ENCODE results near the gene SLC22A4. TPM values are rescaled to one million over a fixed set of nuclear protein-coding genes. Genes with fewer than 3 reads are reported as not detected.

Gene SLC22A4
- total RNA-seq, 1 donor from 2014 or later = 0.48 TPM

DNA sequence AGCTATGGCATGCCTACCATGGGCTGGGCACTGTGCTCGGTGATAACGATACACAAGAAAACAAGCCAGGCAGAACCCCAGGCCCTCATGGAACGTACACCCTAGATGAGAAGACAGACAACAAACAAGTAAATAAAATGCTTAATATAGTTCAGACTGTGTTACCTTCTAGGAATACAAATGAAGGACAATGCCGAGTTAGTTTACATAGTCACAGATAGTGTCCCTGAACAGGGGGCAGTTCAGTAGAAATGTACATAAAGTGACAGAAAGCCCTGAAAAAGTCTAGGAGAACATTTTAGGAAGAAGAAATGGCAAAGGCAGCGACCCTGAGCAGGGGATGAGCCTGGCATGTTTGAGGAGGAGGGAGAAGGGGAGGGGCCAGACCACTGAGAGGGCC, 97.1 kb downstream of the SLC22A4 start:
- TF ChIP-seq, protein P1, sequence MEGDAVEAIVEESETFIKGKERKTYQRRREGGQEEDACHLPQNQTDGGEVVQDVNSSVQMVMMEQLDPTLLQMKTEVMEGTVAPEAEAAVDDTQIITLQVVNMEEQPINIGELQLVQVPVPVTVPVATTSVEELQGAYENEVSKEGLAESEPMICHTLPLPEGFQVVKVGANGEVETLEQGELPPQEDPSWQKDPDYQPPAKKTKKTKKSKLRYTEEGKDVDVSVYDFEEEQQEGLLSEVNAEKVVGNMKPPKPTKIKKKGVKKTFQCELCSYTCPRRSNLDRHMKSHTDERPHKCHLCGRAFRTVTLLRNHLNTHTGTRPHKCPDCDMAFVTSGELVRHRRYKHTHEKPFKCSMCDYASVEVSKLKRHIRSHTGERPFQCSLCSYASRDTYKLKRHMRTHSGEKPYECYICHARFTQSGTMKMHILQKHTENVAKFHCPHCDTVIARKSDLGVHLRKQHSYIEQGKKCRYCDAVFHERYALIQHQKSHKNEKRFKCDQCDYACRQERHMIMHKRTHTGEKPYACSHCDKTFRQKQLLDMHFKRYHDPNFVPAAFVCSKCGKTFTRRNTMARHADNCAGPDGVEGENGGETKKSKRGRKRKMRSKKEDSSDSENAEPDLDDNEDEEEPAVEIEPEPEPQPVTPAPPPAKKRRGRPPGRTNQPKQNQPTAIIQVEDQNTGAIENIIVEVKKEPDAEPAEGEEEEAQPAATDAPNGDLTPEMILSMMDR (IDR thresholded peaks at IDR 0.05; ENCODE audit: unreplicated experiment) = no peak
- H3K36me3 Mint-ChIP-seq (ENCODE audit: insufficient read depth) = peaks cover 3% of the 10 kb centered on the region
- H3K9me3 Mint-ChIP-seq (ENCODE audit: low read depth) = no peaks in the 10 kb centered on the region
- peak overlapping the region; percentile 90 for H3K27ac Mint-ChIP-seq
- H3K4me1 Mint-ChIP-seq (ENCODE audit: low read depth) = peaks cover 40% of the 10 kb centered on the region
- H3K27me3 Mint-ChIP-seq = no peaks in the 10 kb centered on the region
- H3K4me3 Mint-ChIP-seq (ENCODE audit: low read depth) = no peak overlapping the region
- DNase-seq (ENCODE audit: low spot score, unreplicated experiment) = no peak

DNA sequence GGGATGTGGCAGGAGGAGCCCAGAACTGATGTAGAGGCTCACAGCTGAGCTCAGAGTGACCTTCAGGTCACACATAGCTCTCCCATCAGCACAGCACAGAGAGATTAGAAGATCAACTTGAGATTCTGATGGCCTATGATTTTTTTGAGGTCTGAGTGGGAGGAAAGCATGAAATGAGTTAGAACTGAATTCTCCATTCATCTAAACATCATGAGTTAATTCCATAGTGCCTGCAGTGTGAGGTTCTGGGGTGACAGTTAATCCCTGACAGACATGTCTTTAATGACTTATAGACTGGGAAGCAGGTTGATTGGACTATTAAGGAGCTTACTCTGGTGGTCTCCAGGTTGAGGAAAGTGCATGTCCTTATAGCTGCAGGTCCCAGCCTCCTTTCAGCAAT, 97.7 kb downstream of the SLC22A4 start:
- Mint-ChIP-seq H3K9me3 (ENCODE audit: low read depth) (no peaks in the 10 kb centered on the region), H3K36me3 (ENCODE audit: insufficient read depth) (peaks cover 3% of the 10 kb centered on the region), H3K27ac (peak overlapping the region; percentile 56), H3K4me3 (ENCODE audit: low read depth) (no peak overlapping the region), H3K27me3 (no peaks in the 10 kb centered on the region), H3K4me1 (ENCODE audit: low read depth) (peaks cover 36% of the 10 kb centered on the region)
- TF ChIP-seq, protein P1 (IDR thresholded peaks at IDR 0.05; ENCODE audit: unreplicated experiment) = no peak
- DNase-seq (ENCODE audit: low spot score, unreplicated experiment) = no peak

DNA sequence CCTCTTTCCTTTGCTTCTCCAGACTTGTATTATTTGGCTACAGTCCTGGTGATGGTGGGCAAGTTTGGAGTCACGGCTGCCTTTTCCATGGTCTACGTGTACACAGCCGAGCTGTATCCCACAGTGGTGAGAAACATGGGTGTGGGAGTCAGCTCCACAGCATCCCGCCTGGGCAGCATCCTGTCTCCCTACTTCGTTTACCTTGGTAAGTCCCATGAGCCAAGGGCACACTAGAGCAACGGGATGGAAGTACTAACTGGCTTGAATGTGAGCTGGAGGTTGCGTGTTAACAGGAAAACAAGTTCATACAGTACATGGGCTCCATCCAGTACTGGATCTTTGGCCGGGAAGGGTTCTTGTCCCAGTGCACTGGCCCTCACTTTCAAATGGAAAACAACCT, 98.2 kb downstream of the SLC22A4 start:
- Mint-ChIP-seq H3K4me1 (ENCODE audit: low read depth) (peaks cover 31% of the 10 kb centered on the region), H3K9me3 (ENCODE audit: low read depth) (no peaks in the 10 kb centered on the region), H3K27ac (no peak overlapping the region), H3K4me3 (ENCODE audit: low read depth) (no peak overlapping the region), H3K27me3 (no peaks in the 10 kb centered on the region), H3K36me3 (ENCODE audit: insufficient read depth) (peaks cover 3% of the 10 kb centered on the region)
- TF ChIP-seq, protein P1 (IDR thresholded peaks at IDR 0.05; ENCODE audit: unreplicated experiment) = no peak
- no peak for DNase-seq (ENCODE audit: low spot score, unreplicated experiment)

DNA sequence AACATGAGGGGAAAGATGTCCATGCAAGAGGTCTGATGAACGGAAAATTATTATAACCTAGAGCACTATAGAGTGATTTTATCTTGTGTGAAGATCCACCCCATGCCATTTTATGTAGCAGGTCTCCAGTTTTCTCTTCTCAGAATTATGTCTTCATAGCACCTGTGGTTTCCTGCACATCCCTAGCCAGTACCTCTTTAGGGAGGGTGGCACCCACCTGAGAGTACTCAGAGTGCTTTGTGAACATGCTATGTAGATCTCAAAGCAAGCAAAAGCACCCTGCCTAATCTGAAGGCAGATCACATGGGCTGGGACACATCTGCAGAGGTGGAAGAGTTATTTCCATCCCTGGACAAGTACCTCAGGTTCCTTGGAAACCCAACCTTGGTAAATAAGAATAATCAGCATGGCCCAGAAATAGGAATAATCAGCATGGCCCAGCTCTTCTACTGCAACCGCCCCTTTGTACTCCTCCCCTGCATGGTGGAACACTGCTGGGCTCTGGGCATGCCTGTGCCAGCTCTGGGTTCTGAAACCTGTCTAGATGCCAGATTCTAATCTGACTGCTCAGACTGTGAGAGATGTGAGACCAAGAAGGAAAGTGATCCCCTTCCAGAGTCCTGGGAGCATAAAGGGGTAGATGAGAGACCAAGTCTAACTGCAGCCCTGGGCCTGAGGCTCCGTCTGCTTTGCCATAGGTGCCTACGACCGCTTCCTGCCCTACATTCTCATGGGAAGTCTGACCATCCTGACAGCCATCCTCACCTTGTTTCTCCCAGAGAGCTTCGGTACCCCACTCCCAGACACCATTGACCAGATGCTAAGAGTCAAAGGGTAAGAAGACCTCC, 99.0 kb downstream of the SLC22A4 start:
- no peaks in the 10 kb centered on the region for H3K9me3 Mint-ChIP-seq (ENCODE audit: low read depth)
- H3K4me1 Mint-ChIP-seq (ENCODE audit: low read depth) = peaks cover 23% of the 10 kb centered on the region
- no peak overlapping the region for H3K27ac Mint-ChIP-seq

More for the DNA sequence above, 99.0 kb downstream of the SLC22A4 start:
- TF ChIP-seq, protein P1 (IDR thresholded peaks at IDR 0.05; ENCODE audit: unreplicated experiment) = no peak
- Mint-ChIP-seq H3K36me3 (ENCODE audit: insufficient read depth) (peaks cover 3% of the 10 kb centered on the region), H3K4me3 (ENCODE audit: low read depth) (no peak overlapping the region), H3K27me3 (no peaks in the 10 kb centered on the region)
- no peak for DNase-seq (ENCODE audit: low spot score, unreplicated experiment)

Small RNA genes within 50 kb of the gene (microRNA-seq; reads per million reads assigned to microRNA genes)
- gene MIR3936 (ENCODE audit: borderline number of aligned reads, unreplicated experiment) = not detected

Other genes with a start within 250 kb of the SLC22A4 start
- not detected in 2 replicates for gene IL3, start 233.7 kb upstream of the SLC22A4 start, total RNA-seq
- gene CSF2, start 220.6 kb upstream of the SLC22A4 start, total RNA-seq = not detected in 2 replicates
- 18.5 and 23.8 TPM in 2 replicates for gene P4HA2, start 66.5 kb upstream of the SLC22A4 start, total RNA-seq
- 14.3 and 14.7 TPM in 2 replicates for gene PDLIM4, start 36.7 kb upstream of the SLC22A4 start, total RNA-seq
- gene SLC22A5, start 75.3 kb downstream of the SLC22A4 start, total RNA-seq = 14.3 and 14.7 TPM in 2 replicates
- gene IRF1, start 196.4 kb downstream of the SLC22A4 start, total RNA-seq = 2.3 and 4.1 TPM in 2 replicates
- not detected in 2 replicates for gene IL5, start 249.1 kb downstream of the SLC22A4 start, total RNA-seq

Measured in progenitor cell of endocrine pancreas (in vitro differentiated cells).